Upper lobe of left lung (tissue), 4 donors: Measurements from ENCODE around the gene BCDIN3D.

Experiments used
- CTCF ChIP-seq, 6 experiments: fragments of 450-650 bp in 4 of 6; fragments of 200-600 bp in 2 of 6; sonication (generic) in 2 of 6; IDR thresholded peaks; one replicate each; pipeline ENCODE4 v1.5.1; 2016 to 2019; ENCODE audit warnings: antibody characterized with exemption in 6 of 6
- POLR2A ChIP-seq, 4 donors: fragments of 450-650 bp; IDR thresholded peaks; one replicate each; pipeline ENCODE4 v1.5.1; 2016 to 2017; ENCODE audit warnings: antibody characterized with exemption in 4 of 4, mild to moderate bottlenecking in 2 of 4
- POLR2AphosphoS5 ChIP-seq, 2 donors: sonication (generic); formaldehyde crosslinking; IDR thresholded peaks; one replicate each; pipeline ENCODE4 v1.5.1; 2017; ENCODE audit warnings: antibody characterized with exemption in 2 of 2

GRCh38 chr12:49823951-49824350, 19.0 kb downstream of the BCDIN3D start:
- TF ChIP-seq POLR2AphosphoS5 (IDR thresholded peaks at IDR 0.05) = no peak
- TF ChIP-seq CTCF (IDR thresholded peaks at IDR 0.05) = no peak
- TF ChIP-seq POLR2A (IDR thresholded peaks at IDR 0.05) = no peak
